ENCODE data around the gene TTC23L. TPM values are rescaled to one million over a fixed set of nuclear protein-coding genes. Genes with fewer than 3 reads are reported as not detected.

Gene TTC23L
- total RNA-seq, 1 experiment from 2014 or later, result 0.09 TPM

DNA sequence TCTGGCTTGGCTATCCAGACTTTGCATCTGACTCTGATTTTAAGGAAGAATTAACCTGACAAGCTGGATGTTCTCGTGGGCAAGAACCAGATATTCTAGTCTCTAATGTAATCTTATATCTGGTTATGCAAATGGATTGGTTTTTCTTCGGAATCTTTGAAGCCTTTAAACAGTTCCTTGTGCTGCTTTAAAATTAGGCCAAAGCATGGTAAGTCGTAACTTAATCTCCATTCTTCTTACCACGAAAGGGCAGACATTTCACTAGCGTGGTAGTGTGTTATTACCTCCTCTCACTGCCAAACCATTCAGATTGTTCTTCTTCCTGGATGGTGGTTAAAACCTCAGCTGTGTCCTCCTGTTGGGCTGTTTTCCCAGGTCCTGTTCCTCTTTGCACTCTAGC is 34.1 kb upstream of the TTC23L start:
- intact Hi-C loops (cut with micrococcal nuclease; ENCODE audit: unreplicated experiment), result no loop called here
- Mint-ChIP-seq H3K27me3 (ENCODE audit: insufficient read depth, unreplicated experiment) (no peaks in the 10 kb centered on the region), H3K9me3 (ENCODE audit: unreplicated experiment) (no peaks in the 10 kb centered on the region), H3K36me3 (ENCODE audit: insufficient read depth, unreplicated experiment) (peaks cover 49% of the 10 kb centered on the region), H3K4me1 (ENCODE audit: low read depth, unreplicated experiment) (no peaks in the 10 kb centered on the region), H3K4me3 (ENCODE audit: unreplicated experiment) (no peak overlapping the region), H3K27ac (ENCODE audit: unreplicated experiment) (no peak overlapping the region)
- Histone ChIP-seq H3K36me3 (ENCODE audit: control insufficient read depth, insufficient read depth, low read length) (no peaks in the 10 kb centered on the region; the same call in 1 of the 2 replicates), H3K4me1 (no peaks in the 10 kb centered on the region), H3K9me3 (no peaks in the 10 kb centered on the region), H3K4me3 (ENCODE audit: low read depth, low read length) (no peak overlapping the region), H3K27me3 (replicated peaks; ENCODE audit: control insufficient read depth, insufficient read depth, low read length) (no peaks in the 10 kb centered on the region)
- no TSS peak for BruUV-seq (replicated peaks)
- CTCF ChIA-PET, result no interaction called here
- POLR2A ChIA-PET, result no interaction called here
- no peak for TF ChIP-seq CTCF (IDR thresholded peaks at IDR 0.05; ENCODE audit: insufficient read depth in 1 of 2, low read depth in 1 of 2, low read length in 1 of 2, severe bottlenecking in 1 of 2, unreplicated experiment in 1 of 2)
- no peak for DNase-seq

- H3K4me1 Mint-ChIP-seq (ENCODE audit: low read depth, unreplicated experiment), result no peaks in the 10 kb centered on the region
- Histone ChIP-seq H3K27me3 (replicated peaks; ENCODE audit: control insufficient read depth, insufficient read depth, low read length) (no peaks in the 10 kb centered on the region), H3K4me1 (no peaks in the 10 kb centered on the region), H3K36me3 (ENCODE audit: control insufficient read depth, insufficient read depth, low read length) (no peaks in the 10 kb centered on the region; the same call in 1 of the 2 replicates), H3K9me3 (no peaks in the 10 kb centered on the region), H3K4me3 (ENCODE audit: low read depth, low read length) (no peak overlapping the region)
- intact Hi-C loops (cut with micrococcal nuclease; ENCODE audit: unreplicated experiment), result no loop called here
- DNase-seq, result no peak
- H3K27ac Mint-ChIP-seq (ENCODE audit: unreplicated experiment), result peak overlapping the region; percentile 2
- H3K4me3 Mint-ChIP-seq (ENCODE audit: unreplicated experiment), result no peak overlapping the region
- TF ChIP-seq CTCF (IDR thresholded peaks at IDR 0.05; ENCODE audit: insufficient read depth in 1 of 2, low read depth in 1 of 2, low read length in 1 of 2, severe bottlenecking in 1 of 2, unreplicated experiment in 1 of 2), result no peak
- H3K9me3 Mint-ChIP-seq (ENCODE audit: unreplicated experiment), result no peaks in the 10 kb centered on the region
- CTCF ChIA-PET, result no interaction called here
- H3K36me3 Mint-ChIP-seq (ENCODE audit: insufficient read depth, unreplicated experiment), result peaks cover 34% of the 10 kb centered on the region
- POLR2A ChIA-PET, result no interaction called here
- H3K27me3 Mint-ChIP-seq (ENCODE audit: insufficient read depth, unreplicated experiment), result no peaks in the 10 kb centered on the region
- no TSS peak for BruUV-seq (replicated peaks)
Measured at GRCh38 chr5:34806532-34806931, 32.4 kb upstream of the TTC23L start.

DNA sequence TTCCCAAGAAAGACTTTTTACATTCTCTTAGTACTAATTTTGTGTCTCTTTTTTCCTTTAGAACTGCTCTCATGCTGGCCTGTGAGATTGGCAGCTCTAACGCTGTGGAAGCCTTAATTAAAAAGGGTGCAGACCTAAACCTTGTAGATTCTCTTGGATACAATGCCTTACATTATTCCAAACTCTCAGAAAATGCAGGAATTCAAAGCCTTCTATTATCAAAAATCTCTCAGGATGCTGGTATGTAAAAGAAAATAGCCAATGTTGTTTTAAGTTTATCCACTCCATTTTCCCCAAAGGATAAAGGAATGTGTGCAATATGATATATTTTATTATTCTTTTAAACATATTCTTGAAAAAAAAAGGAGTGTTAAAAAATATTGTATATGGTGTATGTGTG is 27.3 kb upstream of the TTC23L start:
- H3K4me3 Mint-ChIP-seq (ENCODE audit: unreplicated experiment), result no peak overlapping the region
- ChIA-PET CTCF (no interaction called here), POLR2A (no interaction called here)
- TF ChIP-seq CTCF (IDR thresholded peaks at IDR 0.05; ENCODE audit: insufficient read depth in 1 of 2, low read depth in 1 of 2, low read length in 1 of 2, severe bottlenecking in 1 of 2, unreplicated experiment in 1 of 2), result no peak
- H3K4me1 Mint-ChIP-seq (ENCODE audit: low read depth, unreplicated experiment), result no peaks in the 10 kb centered on the region
- no peaks in the 10 kb centered on the region for H3K36me3 ChIP-seq (ENCODE audit: control insufficient read depth, insufficient read depth, low read length)
- H3K27me3 ChIP-seq (replicated peaks; ENCODE audit: control insufficient read depth, insufficient read depth, low read length), result no peaks in the 10 kb centered on the region
- no peaks in the 10 kb centered on the region for H3K9me3 ChIP-seq
- H3K4me3 ChIP-seq (ENCODE audit: low read depth, low read length), result no peak overlapping the region
- peaks cover 24% of the 10 kb centered on the region for H3K36me3 Mint-ChIP-seq (ENCODE audit: insufficient read depth, unreplicated experiment)
- no TSS peak for BruUV-seq (replicated peaks)
- no peak overlapping the region for H3K27ac Mint-ChIP-seq (ENCODE audit: unreplicated experiment)
- no peaks in the 10 kb centered on the region for H3K9me3 Mint-ChIP-seq (ENCODE audit: unreplicated experiment)
- H3K4me1 ChIP-seq, result no peaks in the 10 kb centered on the region
- intact Hi-C loops (cut with micrococcal nuclease; ENCODE audit: unreplicated experiment), result no loop called here
- DNase-seq, result no peak
- H3K27me3 Mint-ChIP-seq (ENCODE audit: insufficient read depth, unreplicated experiment), result no peaks in the 10 kb centered on the region

Measured in Caco-2 (cell line).